Loucy (cell line): ENCODE results near the gene MMP14.

Source experiments
- CTCF ChIP-seq: fragments of 200-600 bp; sonication (generic); conservative IDR thresholded peaks from 2 replicates; pipeline ENCODE4 v1.5.1; 2014; ENCODE audit warnings: mild to moderate bottlenecking, antibody characterized with exemption, low read length
- EZH2phosphoT487 ChIP-seq: fragments of 200-600 bp; IDR thresholded peaks from 2 replicates; pipeline ENCODE4 v1.6.1; 2018; ENCODE audit warnings: antibody characterized with exemption, mild to moderate bottlenecking, moderate library complexity, borderline replicate concordance

DNA sequence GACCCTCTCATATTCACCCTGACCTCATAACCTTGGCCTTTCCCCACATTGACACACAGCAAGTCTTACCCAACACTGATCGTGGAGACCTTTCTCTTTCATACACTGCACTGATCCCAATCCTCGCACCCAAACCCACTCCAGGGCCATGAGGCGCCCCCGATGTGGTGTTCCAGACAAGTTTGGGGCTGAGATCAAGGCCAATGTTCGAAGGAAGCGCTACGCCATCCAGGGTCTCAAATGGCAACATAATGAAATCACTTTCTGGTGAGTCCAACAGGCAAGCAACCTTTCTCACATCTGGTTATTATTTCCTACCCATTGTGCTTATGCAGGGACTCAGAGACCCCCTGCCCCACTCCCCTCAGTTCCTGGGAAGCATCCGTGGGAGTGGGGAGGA lies 5.4 kb downstream of the MMP14 start:
- TF ChIP-seq CTCF (no peak), EZH2phosphoT487 (no peak)
